ENCODE data around the gene ZNF664. TPM values are rescaled to one million over a fixed set of nuclear protein-coding genes. Genes with fewer than 3 reads are reported as not detected.
A peak's percentile ranks its signal among the peaks of the same experiment; 100 is the strongest.

ZNF664 gene
- total and polyA plus RNA-seq, 9 of the 15 experiments (the other 6 are each of a cell fraction or from before 2014, with no cell fraction given), result 3.3 to 101 (median 63.6) TPM

- TF ChIP-seq REST (IDR thresholded peaks at IDR 0.05; ENCODE audit: borderline replicate concordance) (peak; percentile 87), REST (CRISPR knock-in tag; IDR thresholded peaks at IDR 0.05; ENCODE audit: low read depth) (no peak), STAG1 (CRISPR knock-in tag; IDR thresholded peaks at IDR 0.05; ENCODE audit: borderline replicate concordance) (peak; percentile 65; the same call in 1 of the 2 replicates), RBM17 (IDR thresholded peaks at IDR 0.05; ENCODE audit: borderline replicate concordance, low read depth, low read length) (no peak), ZNF239 (CRISPR knock-in tag; IDR thresholded peaks at IDR 0.05) (no peak), ARID3B (CRISPR knock-in tag; IDR thresholded peaks at IDR 0.05; ENCODE audit: borderline replicate concordance) (no peak), ZKSCAN8 (CRISPR knock-in tag; IDR thresholded peaks at IDR 0.05) (no peak), POU5F1 (IDR thresholded peaks at IDR 0.05; ENCODE audit: borderline replicate concordance, low read depth, low read length, partially characterized antibody) (no peak), THAP12 (CRISPR knock-in tag; IDR thresholded peaks at IDR 0.05) (no peak), DEAF1 (CRISPR knock-in tag; IDR thresholded peaks at IDR 0.05) (peak; percentile 71; the same call in 1 of the 2 replicates), POLR2H (tag; IDR thresholded peaks at IDR 0.05; ENCODE audit: low read depth) (no peak)
Measured at GRCh38 chr12:124053851-124054250, 80.8 kb downstream of the ZNF664 start (continued).
